Duodenal mucosa (tissue), 2 donors: ENCODE data around the gene AGK.

Source experiments
- H3K27ac ChIP-seq: one replicate; pipeline ENCODE4 v1.7.0; 2013; ENCODE audit warnings: low read depth, low read length
- H3K27me3 ChIP-seq, 2 donors: one replicate each; pipeline ENCODE4 v1.7.0; 2013; ENCODE audit warnings: low read length in 2 of 2, control low read depth in 1 of 2; ENCODE audit not compliant: insufficient read depth in 2 of 2, control insufficient read depth in 1 of 2
- H3K36me3 ChIP-seq, 2 donors: one replicate each; pipeline ENCODE4 v1.7.0; 2013; ENCODE audit warnings: low read length in 2 of 2, control low read depth in 1 of 2; ENCODE audit not compliant: insufficient read depth in 2 of 2, control insufficient read depth in 1 of 2
- H3K4me1 ChIP-seq, 2 donors: one replicate each; pipeline ENCODE4 v1.7.0; 2013; ENCODE audit warnings: low read length in 2 of 2, control low read depth in 1 of 2; ENCODE audit not compliant: insufficient read depth in 2 of 2, control insufficient read depth in 1 of 2
- H3K4me3 ChIP-seq, 2 donors: one replicate each; pipeline ENCODE4 v1.7.0; 2013; ENCODE audit warnings: low read length in 2 of 2, low read depth in 1 of 2
- H3K9ac ChIP-seq, 2 donors: one replicate each; pipeline ENCODE4 v1.7.0; 2013; ENCODE audit warnings: low read length in 2 of 2, low read depth in 1 of 2
- H3K9me3 ChIP-seq, 2 donors: one replicate each; pipeline ENCODE4 v1.7.0; 2013; ENCODE audit warnings: low read length in 2 of 2, control low read depth in 1 of 2; ENCODE audit not compliant: control insufficient read depth in 1 of 2

The AGK gene

DNA sequence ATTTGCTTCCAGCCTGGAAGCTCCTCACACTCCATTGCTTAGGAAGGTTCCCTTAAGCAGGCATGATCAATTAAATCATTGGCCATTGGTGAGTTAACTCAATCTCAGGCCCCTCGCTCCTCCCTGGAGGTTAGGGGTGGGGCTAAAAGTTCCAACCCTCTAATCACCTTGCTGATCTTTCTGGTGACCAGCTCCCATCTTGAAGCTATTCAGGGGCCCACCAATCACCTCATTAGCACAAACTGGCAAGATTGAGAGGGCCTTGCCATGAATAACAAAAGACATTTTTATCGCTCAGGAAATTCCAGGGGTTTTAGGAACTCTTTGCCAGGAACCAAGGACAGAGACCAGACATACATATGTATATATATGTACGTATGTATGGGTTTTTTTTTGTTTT, 58.4 kb downstream of the AGK start:
- Histone ChIP-seq H3K27me3 (no peaks in the 10 kb centered on the region), H3K27ac (no peak overlapping the region), H3K9me3 (no peaks in the 10 kb centered on the region), H3K4me3 (no peak overlapping the region), H3K4me1 (no peaks in the 10 kb centered on the region), H3K36me3 (peaks cover 3 to 17% of the 10 kb centered on the region in 2 donors), H3K9ac (no peak overlapping the region)

DNA sequence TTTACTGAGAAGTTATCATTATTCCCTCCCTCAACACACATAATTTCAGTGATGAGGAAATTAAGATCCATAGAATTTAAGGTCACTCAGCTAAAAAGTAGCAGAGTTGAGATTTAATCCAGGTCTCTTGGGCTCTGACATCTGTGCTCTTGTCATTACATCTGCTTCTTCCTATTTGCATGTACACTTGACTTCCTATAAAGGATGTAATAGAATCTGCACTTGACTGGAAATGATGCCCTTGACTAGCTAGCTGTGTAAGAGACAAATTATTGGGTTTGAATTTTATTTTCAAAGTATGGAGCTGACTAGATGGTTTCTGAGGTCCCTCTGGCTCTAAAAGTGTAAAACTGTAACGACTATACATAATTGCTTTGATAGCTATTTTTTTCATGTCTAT, 59.5 kb downstream of the AGK start:
- H3K4me3 ChIP-seq = no peak overlapping the region
- H3K27me3 ChIP-seq = no peaks in the 10 kb centered on the region
- peaks cover 3 to 20% of the 10 kb centered on the region in 2 donors for H3K36me3 ChIP-seq
- H3K27ac ChIP-seq = no peak overlapping the region
- no peak overlapping the region for H3K9ac ChIP-seq
- no peaks in the 10 kb centered on the region for H3K9me3 ChIP-seq
- H3K4me1 ChIP-seq = no peaks in the 10 kb centered on the region

DNA sequence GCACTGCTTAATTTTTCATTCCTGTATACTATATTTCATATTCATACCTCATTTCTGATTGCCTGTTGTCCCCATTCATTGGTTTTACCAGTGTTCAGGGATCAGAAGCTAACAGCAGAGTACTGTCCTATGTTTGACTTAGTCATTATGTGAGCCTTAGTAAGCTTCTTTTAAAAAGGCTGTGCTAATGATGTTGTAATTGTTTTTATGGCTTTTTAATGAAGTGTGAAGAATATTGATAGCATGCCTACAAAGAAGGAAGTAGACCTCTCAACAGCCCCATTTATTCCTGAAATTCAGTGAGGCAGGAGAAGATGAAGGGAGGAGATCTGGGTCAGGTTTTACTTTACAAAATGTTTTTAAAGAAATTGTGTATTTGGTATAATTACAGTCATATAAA, 61.7 kb downstream of the AGK start:
- Histone ChIP-seq H3K9me3 (no peaks in the 10 kb centered on the region), H3K4me1 (no peaks in the 10 kb centered on the region), H3K36me3 (peaks cover 3 to 14% of the 10 kb centered on the region in 2 donors), H3K4me3 (no peak overlapping the region), H3K27me3 (no peaks in the 10 kb centered on the region), H3K27ac (no peak overlapping the region), H3K9ac (no peak overlapping the region)

DNA sequence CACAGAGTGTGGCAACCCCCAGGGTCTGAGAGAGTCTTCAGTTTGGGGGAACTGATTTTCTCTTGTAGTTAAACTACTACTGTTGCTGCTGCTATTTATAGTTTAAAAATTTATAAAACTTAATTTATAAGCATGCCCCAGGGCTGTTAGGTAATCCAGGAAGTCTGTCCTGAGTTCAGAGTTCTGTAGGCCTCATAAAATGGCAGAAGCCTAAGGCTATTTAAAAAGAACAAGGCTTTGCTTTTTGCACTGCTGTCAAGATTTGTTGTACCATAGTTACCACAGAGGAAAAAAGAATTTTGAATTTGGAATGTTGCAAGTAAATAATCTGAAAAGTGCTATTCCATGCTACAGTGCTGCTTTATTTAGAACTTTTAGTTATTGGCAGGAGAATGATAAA, 66.1 kb downstream of the AGK start:
- no peak overlapping the region for H3K9ac ChIP-seq
- H3K27me3 ChIP-seq = no peaks in the 10 kb centered on the region
- no peak overlapping the region for H3K4me3 ChIP-seq
- peaks cover 4 to 16% of the 10 kb centered on the region in 2 donors for H3K36me3 ChIP-seq
- no peak overlapping the region for H3K27ac ChIP-seq
- H3K9me3 ChIP-seq = no peaks in the 10 kb centered on the region
- H3K4me1 ChIP-seq = no peaks in the 10 kb centered on the region

DNA sequence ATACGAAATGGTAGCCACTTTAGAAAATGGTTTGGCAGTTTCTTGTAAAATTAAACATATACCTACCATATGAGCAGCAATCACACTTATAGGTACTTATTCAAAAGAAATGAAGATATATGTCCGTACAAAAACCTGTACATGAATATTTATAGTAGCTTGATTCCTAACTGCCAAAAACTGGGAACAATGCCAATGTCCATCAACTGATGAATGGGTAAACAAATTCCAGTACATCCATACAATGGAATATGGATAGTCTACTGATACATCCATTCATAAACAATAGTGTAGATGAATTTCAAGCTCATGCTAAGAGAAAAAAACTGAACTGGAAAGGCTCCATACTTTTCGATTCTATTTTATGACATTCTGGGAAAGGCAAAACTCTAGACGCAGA, 68.5 kb downstream of the AGK start:
- Histone ChIP-seq H3K9me3 (no peaks in the 10 kb centered on the region), H3K4me1 (no peaks in the 10 kb centered on the region), H3K4me3 (no peak overlapping the region), H3K27me3 (no peaks in the 10 kb centered on the region), H3K27ac (no peak overlapping the region), H3K36me3 (peaks cover 5 to 30% of the 10 kb centered on the region in 2 donors), H3K9ac (no peak overlapping the region)

DNA sequence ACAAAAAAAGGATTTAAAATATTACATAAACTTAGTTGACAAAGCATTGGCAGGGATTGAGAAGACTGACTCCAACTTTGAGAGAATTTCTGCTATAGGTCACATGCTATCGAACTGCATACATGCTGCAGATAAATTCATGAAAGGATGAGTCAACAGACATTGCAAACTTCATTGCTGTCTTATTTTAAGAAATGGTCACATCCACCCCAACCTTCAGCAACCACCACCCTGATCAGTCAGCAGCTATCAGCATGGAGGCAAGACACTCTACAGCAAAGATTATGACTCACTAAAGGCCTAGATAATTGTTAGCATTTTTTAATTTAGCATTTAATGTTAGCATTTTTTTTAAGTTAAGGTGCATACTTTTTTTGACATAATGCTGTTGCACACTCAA, 73.6 kb downstream of the AGK start:
- Histone ChIP-seq H3K4me3 (no peak overlapping the region), H3K9ac (no peak overlapping the region)

DNA sequence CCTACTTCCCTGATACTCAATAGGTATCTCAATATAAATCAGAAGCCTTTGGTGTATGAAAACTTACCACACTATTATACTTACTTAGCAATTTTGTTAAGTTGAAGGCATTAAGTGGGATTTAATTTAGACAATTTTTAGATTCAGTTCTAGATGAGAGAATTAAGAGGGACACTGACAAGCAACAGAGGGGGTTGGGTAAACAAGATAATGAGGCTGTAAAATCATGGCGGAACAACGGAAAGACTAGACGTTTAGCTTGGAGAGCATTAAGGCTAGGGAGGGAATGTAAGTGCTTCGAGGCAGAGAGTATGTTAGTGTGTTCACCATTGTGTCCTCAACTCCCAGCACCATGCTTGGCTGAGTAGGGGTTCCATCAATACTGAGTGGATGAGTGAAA, 79.4 kb downstream of the AGK start:
- H3K36me3 ChIP-seq = peaks cover 0 to 6% of the 10 kb centered on the region in 2 donors
- H3K9ac ChIP-seq = no peak overlapping the region
- no peak overlapping the region for H3K27ac ChIP-seq
- H3K27me3 ChIP-seq = no peaks in the 10 kb centered on the region
- no peaks in the 10 kb centered on the region for H3K9me3 ChIP-seq
- no peaks in the 10 kb centered on the region for H3K4me1 ChIP-seq
- no peak overlapping the region for H3K4me3 ChIP-seq

More for the DNA sequence above, 73.6 kb downstream of the AGK start:
- Histone ChIP-seq H3K36me3 (peaks cover 3 to 28% of the 10 kb centered on the region in 2 donors), H3K9me3 (no peaks in the 10 kb centered on the region), H3K4me1 (no peaks in the 10 kb centered on the region), H3K27me3 (no peaks in the 10 kb centered on the region), H3K27ac (no peak overlapping the region)

DNA sequence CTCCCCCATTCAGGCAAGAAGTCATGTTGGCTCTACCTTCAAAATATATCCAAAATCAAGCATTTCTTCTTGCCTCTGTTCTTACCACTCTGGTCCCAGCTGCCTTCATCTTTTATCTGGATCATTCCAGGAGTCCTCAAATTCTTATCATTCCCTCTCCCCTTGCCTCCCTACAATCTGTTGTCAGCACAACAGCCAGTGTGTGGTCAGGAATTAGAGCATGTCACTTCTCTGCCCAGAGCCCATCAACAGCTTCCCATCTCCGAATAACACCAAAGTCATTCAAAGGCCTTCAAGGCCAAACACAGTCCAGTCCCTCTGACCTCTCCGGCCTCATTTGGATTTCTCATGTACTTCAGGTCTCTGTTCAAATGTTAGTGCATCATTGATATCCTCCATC, 80.3 kb downstream of the AGK start:
- no peak overlapping the region for H3K27ac ChIP-seq
- peaks cover 0 to 6% of the 10 kb centered on the region in 2 donors for H3K36me3 ChIP-seq
- no peaks in the 10 kb centered on the region for H3K9me3 ChIP-seq
- no peak overlapping the region for H3K4me3 ChIP-seq
- no peaks in the 10 kb centered on the region for H3K27me3 ChIP-seq
- H3K9ac ChIP-seq = no peak overlapping the region
- H3K4me1 ChIP-seq = no peaks in the 10 kb centered on the region

DNA sequence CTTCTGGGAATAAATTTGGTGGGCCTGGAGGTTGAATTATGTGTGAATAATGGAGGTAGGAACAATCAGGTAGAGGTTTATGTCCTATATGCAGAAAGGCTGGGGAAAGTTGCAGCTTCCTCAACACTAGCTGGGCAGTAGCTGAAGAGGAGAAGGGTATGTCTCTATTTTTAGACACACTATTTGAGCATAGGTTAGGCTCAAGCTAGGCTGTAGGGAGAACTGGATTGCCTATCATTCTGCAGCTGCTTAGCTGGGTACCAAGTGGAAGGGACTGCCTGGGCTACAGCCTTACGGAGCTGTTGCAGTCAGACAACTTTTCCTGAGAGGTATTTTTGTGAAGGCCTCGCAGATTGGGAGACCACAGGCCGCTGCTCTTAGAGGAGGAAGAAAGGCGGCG, 82.9 kb downstream of the AGK start:
- Histone ChIP-seq H3K36me3 (peaks cover 0 to 6% of the 10 kb centered on the region in 2 donors), H3K4me1 (no peaks in the 10 kb centered on the region), H3K27me3 (no peaks in the 10 kb centered on the region), H3K9ac (no peak overlapping the region), H3K4me3 (no peak overlapping the region), H3K27ac (no peak overlapping the region), H3K9me3 (no peaks in the 10 kb centered on the region)

DNA sequence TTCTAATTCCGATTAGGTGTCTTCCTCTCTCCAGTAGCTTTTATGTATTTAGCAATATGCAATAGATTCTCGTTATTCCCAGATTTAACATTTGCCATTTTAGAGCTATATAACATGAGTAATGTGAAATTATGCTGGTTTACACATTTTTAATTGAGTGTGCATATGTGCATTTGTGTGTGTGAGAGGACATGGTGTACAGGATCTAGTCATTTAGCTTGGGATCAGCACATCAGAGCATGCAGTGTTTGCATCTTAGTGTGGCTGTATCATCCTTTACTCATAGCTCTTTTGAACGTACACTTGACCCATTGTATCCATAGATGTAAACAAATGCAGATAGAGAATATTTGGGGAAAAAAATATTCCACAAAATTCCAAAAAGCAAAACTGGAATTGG, 84.8 kb downstream of the AGK start:
- H3K4me3 ChIP-seq = no peak overlapping the region
- no peaks in the 10 kb centered on the region for H3K4me1 ChIP-seq
- no peaks in the 10 kb centered on the region for H3K27me3 ChIP-seq
- H3K9ac ChIP-seq = no peak overlapping the region
- peaks cover 0 to 10% of the 10 kb centered on the region in 2 donors for H3K36me3 ChIP-seq
- H3K9me3 ChIP-seq = no peaks in the 10 kb centered on the region
- H3K27ac ChIP-seq = no peak overlapping the region

DNA sequence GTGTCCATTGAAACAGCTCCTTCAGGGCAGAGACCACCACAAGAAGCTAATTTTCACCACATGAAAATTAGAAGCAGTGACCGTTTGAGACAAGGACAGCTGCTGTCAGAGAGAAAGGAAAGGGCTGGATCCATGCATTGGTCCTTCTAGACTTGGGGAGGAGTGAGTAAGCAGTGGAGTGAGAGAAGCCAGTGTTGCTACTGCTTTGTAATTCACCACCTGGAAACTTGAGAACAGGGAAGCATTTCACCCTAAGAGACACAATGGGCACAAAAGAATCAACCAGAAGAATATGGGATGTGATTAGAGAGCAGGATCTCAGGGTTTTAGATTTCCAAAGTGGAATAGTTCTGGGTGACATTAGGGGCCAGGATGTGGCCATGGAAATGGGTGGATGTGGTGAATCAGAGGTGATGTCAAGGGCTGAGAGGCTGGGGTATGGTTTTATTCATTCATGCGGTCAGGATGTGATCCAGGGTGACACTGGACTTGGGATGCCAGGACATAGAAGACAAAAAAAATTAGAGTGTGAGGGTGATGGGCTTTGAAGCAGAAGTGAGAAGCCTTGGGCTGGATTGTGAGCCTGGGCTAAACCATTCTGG, 89.1 kb downstream of the AGK start:
- H3K27me3 ChIP-seq = no peaks in the 10 kb centered on the region
- no peak overlapping the region for H3K27ac ChIP-seq
- H3K4me3 ChIP-seq = no peak overlapping the region
- no peaks in the 10 kb centered on the region for H3K4me1 ChIP-seq
- H3K9me3 ChIP-seq = no peaks in the 10 kb centered on the region
- peaks cover 0 to 13% of the 10 kb centered on the region in 2 donors for H3K36me3 ChIP-seq
- no peak overlapping the region for H3K9ac ChIP-seq
